Measurements from ENCODE around the gene DHCR24. TPM values are rescaled to one million over a fixed set of nuclear protein-coding genes. Genes with fewer than 3 reads are reported as not detected.

The DHCR24 gene
- total and polyA plus RNA-seq, 2 experiments from 2014 or later = 124 to 453 TPM

DNA sequence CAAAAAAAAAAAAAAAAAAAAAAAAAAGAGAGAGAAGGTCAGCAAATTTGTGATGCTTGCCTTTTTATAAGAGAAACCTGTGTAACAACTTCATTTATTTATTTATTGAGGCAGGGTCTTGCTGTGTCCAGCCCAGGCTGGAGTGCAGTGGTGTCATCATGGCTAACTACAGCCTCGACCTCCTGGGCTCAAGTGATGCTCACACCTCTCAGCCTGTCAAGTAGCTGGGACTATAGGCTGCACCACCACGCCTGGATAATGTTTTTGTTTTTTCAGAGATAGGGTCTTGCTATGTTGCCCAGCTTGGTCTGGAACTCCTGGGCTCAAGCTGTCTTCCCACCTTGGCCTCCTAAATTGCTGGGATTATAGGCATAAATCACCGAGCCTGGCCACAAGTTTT, 42.4 kb downstream of the DHCR24 start (continued):
- TF ChIP-seq, protein P1, sequence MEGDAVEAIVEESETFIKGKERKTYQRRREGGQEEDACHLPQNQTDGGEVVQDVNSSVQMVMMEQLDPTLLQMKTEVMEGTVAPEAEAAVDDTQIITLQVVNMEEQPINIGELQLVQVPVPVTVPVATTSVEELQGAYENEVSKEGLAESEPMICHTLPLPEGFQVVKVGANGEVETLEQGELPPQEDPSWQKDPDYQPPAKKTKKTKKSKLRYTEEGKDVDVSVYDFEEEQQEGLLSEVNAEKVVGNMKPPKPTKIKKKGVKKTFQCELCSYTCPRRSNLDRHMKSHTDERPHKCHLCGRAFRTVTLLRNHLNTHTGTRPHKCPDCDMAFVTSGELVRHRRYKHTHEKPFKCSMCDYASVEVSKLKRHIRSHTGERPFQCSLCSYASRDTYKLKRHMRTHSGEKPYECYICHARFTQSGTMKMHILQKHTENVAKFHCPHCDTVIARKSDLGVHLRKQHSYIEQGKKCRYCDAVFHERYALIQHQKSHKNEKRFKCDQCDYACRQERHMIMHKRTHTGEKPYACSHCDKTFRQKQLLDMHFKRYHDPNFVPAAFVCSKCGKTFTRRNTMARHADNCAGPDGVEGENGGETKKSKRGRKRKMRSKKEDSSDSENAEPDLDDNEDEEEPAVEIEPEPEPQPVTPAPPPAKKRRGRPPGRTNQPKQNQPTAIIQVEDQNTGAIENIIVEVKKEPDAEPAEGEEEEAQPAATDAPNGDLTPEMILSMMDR (conservative IDR thresholded peaks at IDR 0.05; ENCODE audit: low read depth in 2 of 2) = no peak

DNA sequence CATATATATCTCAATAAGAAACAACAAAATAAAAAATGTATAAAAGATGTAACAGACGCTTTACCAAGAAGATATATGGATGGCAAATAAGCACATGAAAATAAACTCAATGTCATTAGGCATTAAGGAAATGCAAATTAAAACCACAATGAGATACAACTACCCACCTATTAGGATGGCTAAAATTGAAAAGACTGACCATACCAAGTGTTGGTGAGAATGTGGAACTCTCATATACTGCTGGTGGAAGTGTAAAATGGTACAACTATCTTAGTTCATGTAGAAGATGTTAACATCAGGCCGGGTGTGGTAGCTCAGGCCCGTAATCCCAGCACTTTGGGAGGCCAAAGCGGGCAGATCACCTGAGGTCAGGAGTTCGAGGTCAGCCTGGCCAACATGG, 43.5 kb downstream of the DHCR24 start:
- H3K27me3 Mint-ChIP-seq (ENCODE audit: insufficient read depth, low read depth, poor library complexity) = no peaks in the 10 kb centered on the region
- no peak for TF ChIP-seq NANOG (IDR thresholded peaks at IDR 0.05; ENCODE audit: borderline replicate concordance)
- TF ChIP-seq, protein P2, sequence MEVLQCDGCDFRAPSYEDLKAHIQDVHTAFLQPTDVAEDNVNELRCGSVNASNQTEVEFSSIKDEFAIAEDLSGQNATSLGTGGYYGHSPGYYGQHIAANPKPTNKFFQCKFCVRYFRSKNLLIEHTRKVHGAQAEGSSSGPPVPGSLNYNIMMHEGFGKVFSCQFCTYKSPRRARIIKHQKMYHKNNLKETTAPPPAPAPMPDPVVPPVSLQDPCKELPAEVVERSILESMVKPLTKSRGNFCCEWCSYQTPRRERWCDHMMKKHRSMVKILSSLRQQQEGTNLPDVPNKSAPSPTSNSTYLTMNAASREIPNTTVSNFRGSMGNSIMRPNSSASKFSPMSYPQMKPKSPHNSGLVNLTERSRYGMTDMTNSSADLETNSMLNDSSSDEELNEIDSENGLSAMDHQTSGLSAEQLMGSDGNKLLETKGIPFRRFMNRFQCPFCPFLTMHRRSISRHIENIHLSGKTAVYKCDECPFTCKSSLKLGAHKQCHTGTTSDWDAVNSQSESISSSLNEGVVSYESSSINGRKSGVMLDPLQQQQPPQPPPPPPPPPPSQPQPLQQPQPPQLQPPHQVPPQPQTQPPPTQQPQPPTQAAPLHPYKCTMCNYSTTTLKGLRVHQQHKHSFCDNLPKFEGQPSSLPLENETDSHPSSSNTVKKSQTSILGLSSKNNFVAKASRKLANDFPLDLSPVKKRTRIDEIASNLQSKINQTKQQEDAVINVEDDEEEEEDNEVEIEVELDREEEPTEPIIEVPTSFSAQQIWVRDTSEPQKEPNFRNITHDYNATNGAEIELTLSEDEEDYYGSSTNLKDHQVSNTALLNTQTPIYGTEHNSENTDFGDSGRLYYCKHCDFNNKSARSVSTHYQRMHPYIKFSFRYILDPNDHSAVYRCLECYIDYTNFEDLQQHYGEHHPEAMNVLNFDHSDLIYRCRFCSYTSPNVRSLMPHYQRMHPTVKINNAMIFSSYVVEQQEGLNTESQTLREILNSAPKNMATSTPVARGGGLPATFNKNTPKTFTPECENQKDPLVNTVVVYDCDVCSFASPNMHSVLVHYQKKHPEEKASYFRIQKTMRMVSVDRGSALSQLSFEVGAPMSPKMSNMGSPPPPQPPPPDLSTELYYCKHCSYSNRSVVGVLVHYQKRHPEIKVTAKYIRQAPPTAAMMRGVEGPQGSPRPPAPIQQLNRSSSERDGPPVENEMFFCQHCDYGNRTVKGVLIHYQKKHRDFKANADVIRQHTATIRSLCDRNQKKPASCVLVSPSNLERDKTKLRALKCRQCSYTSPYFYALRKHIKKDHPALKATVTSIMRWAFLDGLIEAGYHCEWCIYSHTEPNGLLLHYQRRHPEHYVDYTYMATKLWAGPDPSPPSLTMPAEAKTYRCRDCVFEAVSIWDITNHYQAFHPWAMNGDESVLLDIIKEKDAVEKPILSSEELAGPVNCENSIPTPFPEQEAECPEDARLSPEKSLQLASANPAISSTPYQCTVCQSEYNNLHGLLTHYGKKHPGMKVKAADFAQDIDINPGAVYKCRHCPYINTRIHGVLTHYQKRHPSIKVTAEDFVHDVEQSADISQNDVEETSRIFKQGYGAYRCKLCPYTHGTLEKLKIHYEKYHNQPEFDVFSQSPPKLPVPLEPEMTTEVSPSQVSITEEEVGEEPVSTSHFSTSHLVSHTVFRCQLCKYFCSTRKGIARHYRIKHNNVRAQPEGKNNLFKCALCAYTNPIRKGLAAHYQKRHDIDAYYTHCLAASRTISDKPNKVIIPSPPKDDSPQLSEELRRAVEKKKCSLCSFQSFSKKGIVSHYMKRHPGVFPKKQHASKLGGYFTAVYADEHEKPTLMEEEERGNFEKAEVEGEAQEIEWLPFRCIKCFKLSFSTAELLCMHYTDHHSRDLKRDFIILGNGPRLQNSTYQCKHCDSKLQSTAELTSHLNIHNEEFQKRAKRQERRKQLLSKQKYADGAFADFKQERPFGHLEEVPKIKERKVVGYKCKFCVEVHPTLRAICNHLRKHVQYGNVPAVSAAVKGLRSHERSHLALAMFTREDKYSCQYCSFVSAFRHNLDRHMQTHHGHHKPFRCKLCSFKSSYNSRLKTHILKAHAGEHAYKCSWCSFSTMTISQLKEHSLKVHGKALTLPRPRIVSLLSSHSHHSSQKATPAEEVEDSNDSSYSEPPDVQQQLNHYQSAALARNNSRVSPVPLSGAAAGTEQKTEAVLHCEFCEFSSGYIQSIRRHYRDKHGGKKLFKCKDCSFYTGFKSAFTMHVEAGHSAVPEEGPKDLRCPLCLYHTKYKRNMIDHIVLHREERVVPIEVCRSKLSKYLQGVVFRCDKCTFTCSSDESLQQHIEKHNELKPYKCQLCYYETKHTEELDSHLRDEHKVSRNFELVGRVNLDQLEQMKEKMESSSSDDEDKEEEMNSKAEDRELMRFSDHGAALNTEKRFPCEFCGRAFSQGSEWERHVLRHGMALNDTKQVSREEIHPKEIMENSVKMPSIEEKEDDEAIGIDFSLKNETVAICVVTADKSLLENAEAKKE (CRISPR knock-in tag; IDR thresholded peaks at IDR 0.05) = no peak
- TF ChIP-seq STAT1 (IDR thresholded peaks at IDR 0.05; ENCODE audit: unreplicated experiment) = no peak
- TF ChIP-seq EZH2phosphoT487 (IDR thresholded peaks at IDR 0.05; ENCODE audit: unreplicated experiment) = no peak
- TF ChIP-seq ZNF114 (CRISPR knock-in tag; IDR thresholded peaks at IDR 0.05) = no peak
- no peak for TF ChIP-seq EZH2 (IDR thresholded peaks at IDR 0.05; ENCODE audit: low read depth, unreplicated experiment)
- TF ChIP-seq, protein P3, sequence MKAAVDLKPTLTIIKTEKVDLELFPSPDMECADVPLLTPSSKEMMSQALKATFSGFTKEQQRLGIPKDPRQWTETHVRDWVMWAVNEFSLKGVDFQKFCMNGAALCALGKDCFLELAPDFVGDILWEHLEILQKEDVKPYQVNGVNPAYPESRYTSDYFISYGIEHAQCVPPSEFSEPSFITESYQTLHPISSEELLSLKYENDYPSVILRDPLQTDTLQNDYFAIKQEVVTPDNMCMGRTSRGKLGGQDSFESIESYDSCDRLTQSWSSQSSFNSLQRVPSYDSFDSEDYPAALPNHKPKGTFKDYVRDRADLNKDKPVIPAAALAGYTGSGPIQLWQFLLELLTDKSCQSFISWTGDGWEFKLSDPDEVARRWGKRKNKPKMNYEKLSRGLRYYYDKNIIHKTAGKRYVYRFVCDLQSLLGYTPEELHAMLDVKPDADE (IDR thresholded peaks at IDR 0.05) = no peak
- TF ChIP-seq, protein P1 (conservative IDR thresholded peaks at IDR 0.05; ENCODE audit: low read depth in 2 of 2) = no peak
- TF ChIP-seq ZNF331 (CRISPR knock-in tag; IDR thresholded peaks at IDR 0.05; ENCODE audit: low read depth) = no peak
- TF ChIP-seq CREB1 (CRISPR knock-in tag; IDR thresholded peaks at IDR 0.05; ENCODE audit: low read depth) = no peak

More for the DNA sequence above, 43.5 kb downstream of the DHCR24 start:
- H3K4me3 Mint-ChIP-seq = no peak overlapping the region
- Histone ChIP-seq H4K20me1 (replicated peaks; ENCODE audit: insufficient read depth) (no peaks in the 10 kb centered on the region; the same call in 1 of the 2 replicates), H3K4me3 (no peak overlapping the region), H2AFZ (no peak overlapping the region), H3K9me2 (ENCODE audit: insufficient read depth) (no peaks in the 10 kb centered on the region), H3K4me2 (no peak overlapping the region), H3K27me3 (ENCODE audit: insufficient read depth) (no peaks in the 10 kb centered on the region), H3K36me3 (ENCODE audit: insufficient read depth) (no peaks in the 10 kb centered on the region), H3K27ac (ENCODE audit: low read depth) (no peak overlapping the region), H3F3A (replicated peaks; ENCODE audit: low read depth) (0 out of 2 replicates have a peak, but pooled peaks cover 7% of the 10 kb centered on the region), H3K79me2 (replicated peaks; ENCODE audit: insufficient read depth) (no peaks in the 10 kb centered on the region), H3K4me1 (ENCODE audit: insufficient read depth) (no peaks in the 10 kb centered on the region)
- H3K27ac Mint-ChIP-seq = no peak overlapping the region
- H3K36me3 Mint-ChIP-seq (ENCODE audit: low read depth) = peaks cover 5% of the 10 kb centered on the region; the same call in 2 of the 3 replicates
- no peak for ATAC-seq
- H3K9me3 Mint-ChIP-seq = no peaks in the 10 kb centered on the region
- DNase-seq (ENCODE audit: low spot score) = no peak
- H3K4me1 Mint-ChIP-seq = no peaks in the 10 kb centered on the region
